GM21737 (cell line): ENCODE data around the gene UGDH.

Experiments used
- ATAC-seq: cut with Tn5 transposase; IDR thresholded peaks from one replicate; pipeline ENCODE4 v1.9.1; 2021; ENCODE audit warnings: mild to moderate bottlenecking, moderate library complexity; ENCODE audit not compliant: unreplicated experiment

Gene UGDH

DNA sequence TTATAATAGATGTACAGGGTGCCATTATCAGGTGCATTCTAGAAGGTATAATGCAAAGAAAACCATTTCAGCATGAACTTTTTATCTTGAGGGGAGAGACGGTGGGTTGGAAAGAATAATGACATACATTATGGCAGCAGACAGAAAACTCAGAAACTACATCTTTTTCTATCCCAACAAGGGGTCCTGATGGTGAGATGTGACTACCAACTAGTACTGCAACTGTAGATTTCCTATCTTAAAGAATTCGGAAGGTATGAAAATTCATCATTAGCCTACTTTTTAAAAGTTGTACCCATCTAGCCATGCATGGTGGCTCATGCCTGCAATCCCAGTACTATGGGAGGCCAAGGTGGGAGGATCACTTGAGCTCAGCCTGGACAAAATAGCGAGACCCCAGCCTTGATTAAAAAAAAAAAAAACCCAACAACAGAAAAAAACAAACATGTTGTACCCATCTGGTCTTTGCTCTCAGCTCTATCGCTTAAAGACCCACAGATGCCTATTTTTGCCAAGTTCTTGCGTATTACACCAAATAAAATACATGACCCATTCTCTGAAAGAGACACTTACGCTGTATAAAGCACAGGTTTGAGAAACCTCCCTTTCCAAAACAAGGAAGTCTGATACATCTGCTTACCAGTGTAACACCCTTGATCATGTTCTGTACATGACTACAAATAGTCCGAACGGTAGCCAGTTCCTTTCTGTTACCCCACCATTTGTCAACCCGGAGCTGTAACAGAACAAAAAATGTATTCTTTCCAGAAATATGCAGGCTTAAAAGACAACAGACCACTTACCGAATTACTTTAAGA lies 70.1 kb downstream of the UGDH start:
- ATAC-seq, result no peak

DNA sequence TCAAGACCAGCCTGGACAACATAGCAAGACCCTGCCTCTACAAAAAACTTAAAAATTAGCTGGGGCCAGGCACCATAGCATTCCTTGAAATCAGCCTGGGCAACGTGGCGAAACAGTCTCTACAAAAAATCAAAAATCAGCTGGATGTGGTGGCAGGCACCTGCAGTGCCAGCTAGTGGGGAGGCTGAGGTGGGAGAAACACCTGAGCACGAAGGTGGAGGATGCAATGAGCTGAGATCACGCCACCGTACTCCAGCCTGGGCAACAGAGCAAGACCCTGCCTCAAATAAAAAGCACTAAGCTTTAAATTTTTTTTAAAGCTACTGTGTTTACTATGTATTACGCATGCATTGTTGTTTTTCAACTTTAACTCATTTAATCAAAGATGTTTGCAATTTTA lies 71.8 kb downstream of the UGDH start:
- ATAC-seq, result no peak

DNA sequence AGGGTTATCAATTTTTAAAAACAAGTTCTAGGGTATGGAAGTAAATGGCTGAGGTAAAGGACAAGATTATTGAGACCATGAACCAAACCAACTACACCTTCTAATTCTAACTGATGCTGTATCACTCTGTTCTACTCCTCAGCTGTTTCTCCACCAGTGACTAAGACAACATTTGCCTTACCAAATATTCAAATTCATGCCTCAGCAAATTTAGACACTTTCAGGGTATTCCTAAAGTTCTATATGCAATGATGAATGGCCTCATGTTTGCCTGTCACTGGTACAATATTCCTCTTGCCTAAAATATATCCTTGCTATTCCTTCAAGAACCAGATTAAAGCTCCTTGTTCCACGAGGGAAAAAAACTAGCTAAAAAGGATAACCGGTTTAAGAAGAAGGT lies 73.5 kb downstream of the UGDH start:
- ATAC-seq, result no peak

DNA sequence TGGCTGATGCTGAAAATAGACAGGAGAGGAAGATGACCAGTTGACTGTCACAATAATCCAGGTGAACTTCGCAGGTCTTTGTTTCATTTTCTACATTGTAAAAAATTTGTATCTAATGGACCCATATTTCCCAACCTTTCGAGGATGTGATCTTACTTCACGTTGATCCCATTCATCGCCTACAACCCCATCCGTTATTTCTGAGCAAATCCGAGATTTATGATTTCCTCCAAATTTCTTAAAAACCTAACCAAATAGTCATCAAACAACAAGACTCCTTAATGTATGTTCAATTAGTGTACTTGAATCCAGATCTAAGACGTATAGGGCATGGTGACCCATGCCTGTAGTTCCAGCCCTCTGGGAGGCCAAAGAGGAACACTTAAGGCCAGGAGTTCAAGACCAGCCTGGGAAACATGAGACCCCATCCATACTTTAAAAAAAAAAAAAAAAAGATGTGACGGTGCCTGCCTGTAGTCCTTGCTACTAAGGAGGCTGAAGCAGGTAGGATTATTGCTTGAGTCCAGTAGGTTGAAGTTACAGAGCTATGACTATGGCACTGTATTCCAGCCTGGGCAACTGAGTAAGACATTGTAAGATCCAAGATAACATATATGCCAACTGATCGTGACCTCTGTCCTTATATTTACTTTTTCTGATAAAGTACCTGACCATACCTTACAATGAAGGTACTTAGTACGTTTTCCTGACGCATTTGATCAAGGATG lies 74.2 kb downstream of the UGDH start:
- no peak for ATAC-seq

DNA sequence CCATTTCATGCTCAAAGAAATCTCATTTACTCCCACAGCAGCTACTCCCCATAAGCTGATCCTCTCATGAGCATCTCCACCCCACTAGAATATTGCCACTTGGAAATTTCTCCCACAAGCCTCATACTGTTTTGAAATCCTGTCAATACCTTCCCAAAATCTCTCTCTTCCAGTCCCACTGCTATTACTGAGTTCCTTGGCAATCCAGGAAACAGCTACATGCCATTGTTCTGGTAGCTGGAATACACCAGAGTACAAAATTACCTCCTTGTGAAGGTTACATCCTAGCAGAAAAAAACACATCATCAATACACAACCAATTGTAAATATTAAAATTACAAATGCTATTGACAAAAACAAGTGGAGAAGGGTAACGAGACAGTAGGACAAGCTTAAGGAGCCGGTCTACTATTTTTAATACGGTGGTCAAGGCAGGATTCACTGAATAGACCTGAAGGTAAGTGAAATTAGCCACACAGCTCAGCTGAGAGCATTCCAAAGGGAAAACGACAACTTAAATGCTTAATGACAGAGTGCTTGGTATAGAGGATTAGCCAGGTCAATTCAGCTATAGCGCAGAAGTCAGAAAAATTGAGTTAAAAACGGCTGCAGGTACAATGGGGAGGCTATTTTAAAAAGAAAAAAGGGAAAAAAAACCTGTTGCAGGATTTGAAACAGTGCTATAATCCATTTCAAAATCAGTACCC lies 74.9 kb downstream of the UGDH start:
- ATAC-seq, result no peak

DNA sequence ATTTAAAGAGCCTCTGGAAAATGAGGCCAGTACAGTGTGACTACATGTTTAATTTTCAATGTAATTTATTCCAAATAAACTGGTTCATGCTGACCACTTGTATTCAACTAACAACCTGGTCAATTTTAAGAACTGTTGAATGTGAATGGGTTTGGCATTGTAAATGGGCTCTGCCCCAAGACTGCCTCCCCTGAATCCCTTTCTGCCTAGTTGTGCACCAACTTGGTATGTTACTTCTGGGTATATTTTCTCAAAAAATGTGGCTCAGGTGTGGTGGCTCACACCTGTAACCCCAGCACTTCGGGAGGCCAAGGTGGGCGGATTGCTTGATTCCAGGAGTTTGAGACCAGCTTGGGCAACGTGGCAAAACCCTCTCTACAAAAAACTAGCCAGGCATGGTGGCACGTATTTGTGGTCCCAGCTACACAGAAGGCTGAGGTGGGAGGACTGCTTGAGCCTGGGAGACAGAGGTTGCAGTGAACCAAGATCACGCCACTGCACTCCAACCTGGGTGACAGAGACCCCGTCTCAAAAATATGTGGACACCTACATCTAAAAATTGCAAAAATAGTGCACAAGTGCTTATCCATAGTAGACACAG lies 75.7 kb downstream of the UGDH start:
- ATAC-seq, result no peak

DNA sequence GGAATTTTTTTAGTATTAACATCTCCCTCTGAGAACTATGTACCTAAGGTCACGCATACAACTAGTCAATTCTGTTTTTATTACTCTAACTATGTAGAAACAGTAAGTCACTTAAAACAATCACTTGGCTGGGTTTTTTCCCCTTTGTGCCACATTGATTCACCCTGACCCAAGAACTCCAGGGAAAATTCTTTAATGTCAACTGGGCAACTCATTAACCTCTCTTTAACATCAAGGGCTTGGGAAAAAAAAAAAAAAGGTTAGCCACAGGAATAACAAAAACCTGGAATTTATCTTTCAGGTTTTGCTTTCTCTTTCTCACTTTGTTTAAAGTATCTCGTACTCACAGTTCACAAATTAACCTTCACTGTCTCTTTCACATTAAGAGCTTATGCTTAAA lies 76.6 kb downstream of the UGDH start:
- no peak for ATAC-seq
